DOHH2 (cell line): Measurements from ENCODE around the gene CSMD2.

ENCODE experiments used
- H3F3A ChIP-seq: fragments of 200-600 bp; sonication (generic), shearing (Covaris generic); 2 replicates; pipeline ENCODE4 v1.6.0; 2016; ENCODE audit warnings: antibody characterized with exemption, mild to moderate bottlenecking; ENCODE audit not compliant: control insufficient read depth, insufficient read depth
- H3K27ac ChIP-seq: fragments of 200-600 bp; sonication (generic); 2 replicates; pipeline ENCODE4 v1.5.1; 2014; ENCODE audit warnings: low read depth, mild to moderate bottlenecking, low read length, moderate library complexity
- H3K27me3 ChIP-seq: fragments of 200-600 bp; sonication (generic); 2 replicates; pipeline ENCODE4 v1.6.1; 2014; ENCODE audit warnings: mild to moderate bottlenecking, low read length, mixed read lengths; ENCODE audit not compliant: control insufficient read depth
- H3K36me3 ChIP-seq: fragments of 200-600 bp; sonication (generic); 2 replicates; pipeline ENCODE4 v1.6.1; 2014; ENCODE audit warnings: mild to moderate bottlenecking, low read length, moderate library complexity, mixed read lengths; ENCODE audit not compliant: control insufficient read depth
- H3K4me1 ChIP-seq: fragments of 200-600 bp; sonication (generic); 2 replicates; pipeline ENCODE4 v1.6.1; 2014; ENCODE audit warnings: mild to moderate bottlenecking, low read length, mixed read lengths; ENCODE audit not compliant: control insufficient read depth
- H3K4me2 ChIP-seq: fragments of 200-600 bp; sonication (generic); 2 replicates; pipeline ENCODE4 v1.6.0; 2014; ENCODE audit warnings: mild to moderate bottlenecking, low read length, moderate library complexity
- H3K4me3 ChIP-seq: fragments of 200-600 bp; sonication (generic); 2 replicates; pipeline ENCODE4 v1.5.1; 2014; ENCODE audit warnings: mild to moderate bottlenecking, low read length, mixed read lengths
- H3K79me2 ChIP-seq: fragments of 200-600 bp; sonication (generic); 2 replicates; pipeline ENCODE4 v1.6.1; 2014; ENCODE audit warnings: mild to moderate bottlenecking, low read length, mixed read lengths; ENCODE audit not compliant: control insufficient read depth
- H3K9me2 ChIP-seq: fragments of 200-600 bp; sonication (generic); replicated peaks from 2 replicates; pipeline ENCODE4 v1.6.1; 2014; ENCODE audit warnings: mild to moderate bottlenecking, low read length, mixed read lengths; ENCODE audit not compliant: control insufficient read depth
- H3K9me3 ChIP-seq: fragments of 200-600 bp; sonication (generic); 2 replicates; pipeline ENCODE4 v1.6.1; 2014; ENCODE audit warnings: antibody characterized with exemption, low read length, mixed read lengths; ENCODE audit not compliant: control insufficient read depth, insufficient read depth
- H4K20me1 ChIP-seq: fragments of 200-600 bp; sonication (generic); 2 replicates; pipeline ENCODE4 v1.6.0; 2014; ENCODE audit warnings: low read depth, mild to moderate bottlenecking, antibody characterized with exemption, low read length, moderate library complexity; ENCODE audit not compliant: control insufficient read depth, insufficient read depth
- CTCF ChIP-seq: fragments of 200-600 bp; sonication (generic); IDR thresholded peaks from one replicate; pipeline ENCODE4 v1.5.1; 2014; ENCODE audit warnings: antibody characterized with exemption, mild to moderate bottlenecking, low read depth, low read length; ENCODE audit not compliant: poor library complexity, severe bottlenecking
- EZH2phosphoT487 ChIP-seq: fragments of 200-600 bp; sonication (generic); IDR thresholded peaks from 2 replicates; pipeline ENCODE4 v1.6.1; 2017; ENCODE audit warnings: borderline replicate concordance, mild to moderate bottlenecking, antibody characterized with exemption, low read length, moderate library complexity, mixed read lengths

Gene CSMD2

GRCh38 chr1:34129630-34130029 is 35.4 kb downstream of the CSMD2 start:
- H3K79me2 ChIP-seq: no peaks in the 10 kb centered on the region
- H3K36me3 ChIP-seq: no peaks in the 10 kb centered on the region
- H3K27ac ChIP-seq: no peak overlapping the region
- H3F3A ChIP-seq: no peaks in the 10 kb centered on the region
- no peaks in the 10 kb centered on the region for H3K9me2 ChIP-seq
- no peaks in the 10 kb centered on the region for H4K20me1 ChIP-seq
- no peaks in the 10 kb centered on the region for H3K4me1 ChIP-seq
- H3K9me3 ChIP-seq: no peaks in the 10 kb centered on the region
- TF ChIP-seq CTCF (no peak), EZH2phosphoT487 (no peak)
- H3K27me3 ChIP-seq: peaks cover 8% of the 10 kb centered on the region
- no peak overlapping the region for H3K4me2 ChIP-seq
- H3K4me3 ChIP-seq: no peak overlapping the region

- H3K9me3 ChIP-seq: no peaks in the 10 kb centered on the region
- no peaks in the 10 kb centered on the region for H3F3A ChIP-seq
- TF ChIP-seq CTCF: no peak
- TF ChIP-seq EZH2phosphoT487: no peak
- H3K4me3 ChIP-seq: no peak overlapping the region
- no peaks in the 10 kb centered on the region for H3K79me2 ChIP-seq
- no peaks in the 10 kb centered on the region for H3K36me3 ChIP-seq
- H3K4me1 ChIP-seq: no peaks in the 10 kb centered on the region
- no peaks in the 10 kb centered on the region for H3K9me2 ChIP-seq
- H4K20me1 ChIP-seq: no peaks in the 10 kb centered on the region
- H3K27me3 ChIP-seq: peaks cover 8% of the 10 kb centered on the region
- H3K27ac ChIP-seq: no peak overlapping the region
- H3K4me2 ChIP-seq: no peak overlapping the region
These were observed 36.7 kb downstream of the CSMD2 start for GRCh38 chr1:34128186-34128889.

GRCh38 chr1:34127006-34128000 is 37.7 kb downstream of the CSMD2 start:
- Histone ChIP-seq H3K79me2 (no peaks in the 10 kb centered on the region), H3K9me3 (no peaks in the 10 kb centered on the region), H3K9me2 (no peaks in the 10 kb centered on the region), H3K4me3 (no peak overlapping the region), H3K4me2 (no peak overlapping the region), H3K27me3 (peaks cover 8% of the 10 kb centered on the region), H3K27ac (no peak overlapping the region), H3K4me1 (no peaks in the 10 kb centered on the region), H3K36me3 (no peaks in the 10 kb centered on the region), H4K20me1 (no peaks in the 10 kb centered on the region), H3F3A (no peaks in the 10 kb centered on the region)
- no peak for TF ChIP-seq CTCF
- TF ChIP-seq EZH2phosphoT487: no peak
